Measurements from ENCODE around the gene AADACL4. TPM values are rescaled to one million over a fixed set of nuclear protein-coding genes. Genes with fewer than 3 reads are reported as not detected.
"Not testable (repeated sequence)": the region's sequence is repeated elsewhere in the genome, so short reads cannot be mapped to it uniquely, and the experiment has no call there.

Gene AADACL4
- total RNA-seq, 1 donor from 2014 or later = not detected

GRCh38 chr1:12629985-12630760, 13.7 kb upstream of the AADACL4 start:
- ATAC-seq = no peak

GRCh38 chr1:12630946-12631530, 12.8 kb upstream of the AADACL4 start:
- ATAC-seq = no peak

- ATAC-seq = peak; percentile 26
Measured at GRCh38 chr1:12631571-12631970, 12.3 kb upstream of the AADACL4 start.

GRCh38 chr1:12634156-12634555, 9.7 kb upstream of the AADACL4 start:
- no peak for ATAC-seq

DNA sequence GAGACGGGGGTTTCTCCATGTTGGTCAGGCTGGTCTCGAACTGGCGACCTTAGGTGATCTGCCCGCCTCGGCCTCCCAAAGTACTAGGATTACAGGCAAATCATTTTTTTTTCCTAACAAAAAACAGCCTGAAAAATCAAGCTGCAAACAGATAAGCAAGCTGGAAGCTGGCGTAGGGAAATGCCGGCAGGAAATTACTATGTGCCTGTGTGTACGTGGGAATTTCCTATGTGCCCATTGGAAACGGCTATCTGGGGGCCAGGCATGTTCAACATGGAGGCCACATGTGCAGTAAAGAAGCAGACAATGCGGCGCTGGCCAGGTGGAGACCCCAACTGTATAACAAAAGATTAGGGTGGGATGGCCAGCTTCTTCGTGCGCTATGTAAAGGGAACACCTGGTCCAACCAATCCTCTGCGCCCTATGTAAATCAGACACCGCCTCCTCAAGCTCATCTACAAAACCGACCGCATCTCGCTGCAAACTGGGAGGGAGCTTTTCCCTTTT, 9.1 kb upstream of the AADACL4 start:
- no peak for ATAC-seq

DNA sequence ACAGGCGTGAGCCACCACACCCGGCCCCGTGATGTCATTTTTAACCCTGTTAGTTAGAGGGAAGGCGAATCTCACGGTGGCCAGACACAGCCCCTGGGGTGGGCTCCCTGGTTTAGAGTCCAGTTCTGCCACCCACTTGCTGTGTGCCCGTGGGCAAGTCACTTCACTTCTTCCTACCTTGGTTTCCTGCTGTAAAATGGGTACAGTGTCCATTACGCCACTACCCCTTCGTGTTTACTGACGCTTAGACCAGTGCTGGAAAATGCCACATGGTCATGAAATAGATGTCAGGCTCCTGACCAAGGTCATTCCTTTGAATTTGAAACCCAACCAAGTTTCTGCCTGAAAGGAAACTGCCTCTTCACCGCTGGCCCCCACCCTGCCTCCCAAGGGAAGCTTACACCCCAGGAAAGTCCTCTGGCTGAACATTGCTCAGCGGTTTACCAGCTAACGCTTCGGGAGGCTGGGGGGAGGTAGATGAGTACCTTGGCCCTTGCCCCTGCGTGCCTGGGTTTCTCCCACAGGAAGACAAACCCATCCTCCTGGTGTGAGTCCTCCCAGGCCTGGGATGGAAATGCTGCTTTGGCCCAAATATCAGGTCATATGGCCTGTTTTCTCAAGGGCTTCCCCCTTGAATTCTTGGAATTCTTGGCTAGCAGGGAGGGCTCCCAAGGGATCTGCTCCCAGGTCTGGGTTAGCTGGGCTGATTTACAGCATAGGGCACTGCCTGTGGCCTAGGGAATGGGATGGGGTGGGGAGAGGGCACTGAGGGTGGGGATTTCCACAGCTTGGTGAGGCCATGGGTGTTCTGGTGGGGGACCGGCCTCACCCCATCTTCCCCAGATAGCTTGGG, 7.6 kb upstream of the AADACL4 start:
- ATAC-seq = peak; percentile 23

DNA sequence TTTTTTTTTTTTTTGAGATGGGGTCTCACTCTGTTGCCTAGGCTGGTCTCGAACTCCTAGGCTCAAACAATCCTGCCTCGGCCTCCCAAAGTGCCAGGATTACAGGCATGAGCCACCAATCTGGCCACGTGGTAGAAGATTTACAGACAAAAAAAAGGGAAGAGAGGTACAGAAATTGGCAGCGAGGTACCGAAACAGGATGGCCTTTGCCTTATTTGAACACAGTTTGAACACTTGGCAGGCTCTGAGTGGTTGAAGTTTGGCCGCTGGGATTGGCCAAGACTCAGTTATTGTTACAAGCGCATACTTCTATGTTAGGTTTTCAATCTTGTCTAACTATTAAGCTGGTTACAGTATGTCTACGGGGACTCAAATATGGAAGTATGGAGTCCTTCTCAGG, 6.2 kb upstream of the AADACL4 start:
- no peak for ATAC-seq

DNA sequence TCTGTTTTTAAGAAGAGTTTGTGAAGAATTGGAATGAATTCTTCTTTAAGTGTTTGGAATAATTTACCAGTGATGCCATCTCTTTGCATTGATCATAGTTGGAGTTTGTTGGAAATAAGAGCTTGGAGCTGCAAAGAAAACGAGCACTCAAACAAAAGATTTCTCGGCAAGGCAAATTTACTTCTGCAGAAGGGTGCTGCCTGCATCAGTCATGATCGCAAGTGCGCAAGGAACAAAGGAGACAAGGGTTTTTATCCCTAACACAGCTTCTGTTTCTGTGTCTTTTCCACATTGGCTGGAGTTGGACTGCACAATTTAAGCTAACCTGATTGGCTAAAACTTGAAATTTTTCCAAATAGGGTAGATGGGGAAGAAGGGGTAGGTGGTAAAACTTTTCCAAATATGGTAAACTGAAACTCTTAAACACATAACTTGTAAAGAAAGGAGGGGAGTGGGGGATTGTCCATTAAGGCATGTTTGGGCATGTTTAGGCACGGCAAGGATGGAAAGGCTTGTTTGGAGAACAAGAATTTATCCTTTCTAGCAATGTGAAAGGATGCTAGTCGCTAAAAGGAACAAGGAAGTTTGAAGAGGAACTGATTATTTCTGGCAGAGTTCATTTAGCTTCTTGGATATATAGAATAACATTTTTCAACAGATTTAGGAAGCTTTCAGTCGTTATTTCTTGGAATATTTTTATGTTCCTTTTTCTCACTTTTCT, 3.5 kb upstream of the AADACL4 start:
- no peak for ATAC-seq

DNA sequence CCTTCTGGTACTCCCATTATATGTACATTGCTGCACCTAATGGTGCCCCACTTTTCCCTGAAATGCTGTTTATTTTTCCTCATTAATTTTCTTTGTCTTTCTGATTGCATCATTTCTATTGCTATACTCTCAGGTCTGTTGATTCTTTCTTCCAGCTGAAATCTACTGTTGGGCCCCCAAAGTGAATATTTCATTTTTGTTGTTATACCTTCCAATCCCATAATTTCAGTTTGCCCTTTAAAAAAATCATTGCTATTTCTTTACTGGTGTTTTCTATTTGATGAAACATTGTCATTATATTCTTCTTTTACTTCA, 3.0 kb upstream of the AADACL4 start:
- ATAC-seq = no peak

- no peak for ATAC-seq
Measured at GRCh38 chr1:12643079-12643478, 806 bp upstream of the AADACL4 start.

DNA sequence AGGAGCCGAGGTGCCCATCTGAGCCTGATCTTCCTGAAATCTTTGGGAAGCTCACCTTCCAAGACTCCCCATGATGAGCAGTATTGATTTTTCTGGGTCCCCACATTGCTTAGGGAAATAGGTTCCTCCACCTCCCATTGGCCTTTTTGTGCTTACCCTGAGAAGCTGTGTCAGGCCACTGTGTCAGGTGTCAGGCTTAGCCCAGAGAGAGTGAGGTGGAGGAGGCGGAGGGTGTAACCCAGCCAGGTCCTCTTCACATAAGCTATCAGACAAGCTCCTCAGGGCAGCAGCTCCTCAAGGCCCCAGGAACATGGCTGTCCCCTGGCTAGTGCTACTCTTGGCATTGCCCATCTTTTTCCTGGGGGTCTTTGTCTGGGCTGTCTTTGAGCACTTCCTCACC, 352 bp downstream of the AADACL4 start:
- ATAC-seq = no peak

DNA sequence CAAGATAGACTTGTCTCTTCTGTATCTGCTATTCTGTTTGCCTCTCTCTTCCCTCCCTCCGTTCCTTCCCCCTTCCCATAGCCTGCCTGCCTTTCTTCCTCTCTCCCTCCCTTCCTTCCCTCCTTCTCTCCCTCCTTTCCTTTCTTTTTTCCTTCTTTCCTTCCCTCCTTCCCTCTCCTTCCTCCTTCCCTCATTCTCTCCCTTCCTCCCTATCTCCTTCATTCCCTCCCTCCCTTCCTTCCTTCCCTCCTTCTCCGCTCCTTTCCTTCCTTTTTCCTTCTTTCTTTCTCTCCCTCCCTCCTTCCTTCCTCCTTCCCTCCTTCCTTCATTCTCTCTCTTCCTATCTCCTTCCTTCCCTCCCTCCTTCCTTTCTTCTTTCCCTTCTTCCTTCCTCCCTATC, 944 bp downstream of the AADACL4 start:
- ATAC-seq = no peak

GRCh38 chr1:12645401-12645800, 1.5 kb downstream of the AADACL4 start:
- not testable (repeated sequence) for ATAC-seq

DNA sequence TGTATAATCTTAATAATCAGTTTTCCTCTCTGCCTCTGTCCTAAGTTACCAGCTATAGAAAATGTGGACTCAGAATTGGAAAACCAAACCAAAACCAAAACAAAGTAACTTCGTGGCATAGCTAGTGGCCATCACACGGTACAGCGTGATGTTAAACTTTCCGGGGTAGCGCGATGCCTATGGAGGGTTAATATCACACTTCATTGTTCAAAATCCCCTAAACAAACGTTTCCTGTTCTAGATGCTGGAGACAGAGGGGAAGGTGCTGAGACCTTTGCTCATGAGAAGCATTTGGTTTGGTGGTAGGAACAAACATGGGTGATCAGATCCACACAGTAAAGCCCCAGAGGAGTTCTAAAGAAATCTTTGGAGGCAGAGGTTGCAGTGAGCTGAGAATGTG, 4.9 kb downstream of the AADACL4 start:
- no peak for ATAC-seq

DNA sequence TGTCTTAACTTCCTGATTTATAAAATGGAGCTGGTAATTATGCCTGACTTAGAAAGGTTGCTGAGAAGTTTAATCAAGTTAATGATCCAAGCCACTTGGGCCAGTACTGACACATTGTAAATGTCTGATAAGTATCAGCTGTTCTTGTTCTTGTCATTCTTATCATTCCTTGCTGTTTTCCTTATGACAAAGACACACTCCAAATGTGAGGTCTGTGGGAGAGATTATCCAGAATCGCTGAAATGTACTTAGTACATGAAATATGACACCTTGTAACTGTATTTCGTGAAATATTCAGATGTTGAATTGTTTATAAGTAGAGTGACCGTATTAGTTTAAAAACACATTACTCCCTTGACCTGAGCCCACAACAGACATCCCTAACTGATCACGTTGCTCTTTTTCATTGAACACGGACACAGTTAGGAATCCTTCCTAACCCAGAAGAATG, 6.1 kb downstream of the AADACL4 start:
- no peak for ATAC-seq

- ATAC-seq = no peak
Measured at GRCh38 chr1:12654004-12654567, 10.2 kb downstream of the AADACL4 start.

- no peak for ATAC-seq
Measured at GRCh38 chr1:12654657-12655056, 10.8 kb downstream of the AADACL4 start.

DNA sequence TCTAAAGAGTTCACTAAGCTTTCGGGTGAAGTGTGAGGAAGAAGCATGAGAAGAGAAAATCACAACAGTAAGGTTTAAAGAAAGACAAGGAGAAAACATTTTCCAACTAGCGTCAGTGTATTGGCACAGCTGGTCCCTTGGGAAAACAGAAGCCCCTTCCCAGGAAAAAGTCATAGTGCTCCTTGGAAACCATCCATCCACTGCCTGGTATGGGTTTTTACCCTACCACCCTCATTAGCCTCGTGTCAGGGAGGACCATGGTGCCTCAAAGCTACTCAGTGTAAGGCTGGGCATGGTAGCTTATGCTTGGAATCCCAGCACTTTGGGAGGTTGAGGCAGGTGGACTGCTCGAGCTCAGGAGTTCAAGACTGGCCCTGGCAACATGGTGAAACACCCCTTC, 12.7 kb downstream of the AADACL4 start:
- no peak for ATAC-seq

DNA sequence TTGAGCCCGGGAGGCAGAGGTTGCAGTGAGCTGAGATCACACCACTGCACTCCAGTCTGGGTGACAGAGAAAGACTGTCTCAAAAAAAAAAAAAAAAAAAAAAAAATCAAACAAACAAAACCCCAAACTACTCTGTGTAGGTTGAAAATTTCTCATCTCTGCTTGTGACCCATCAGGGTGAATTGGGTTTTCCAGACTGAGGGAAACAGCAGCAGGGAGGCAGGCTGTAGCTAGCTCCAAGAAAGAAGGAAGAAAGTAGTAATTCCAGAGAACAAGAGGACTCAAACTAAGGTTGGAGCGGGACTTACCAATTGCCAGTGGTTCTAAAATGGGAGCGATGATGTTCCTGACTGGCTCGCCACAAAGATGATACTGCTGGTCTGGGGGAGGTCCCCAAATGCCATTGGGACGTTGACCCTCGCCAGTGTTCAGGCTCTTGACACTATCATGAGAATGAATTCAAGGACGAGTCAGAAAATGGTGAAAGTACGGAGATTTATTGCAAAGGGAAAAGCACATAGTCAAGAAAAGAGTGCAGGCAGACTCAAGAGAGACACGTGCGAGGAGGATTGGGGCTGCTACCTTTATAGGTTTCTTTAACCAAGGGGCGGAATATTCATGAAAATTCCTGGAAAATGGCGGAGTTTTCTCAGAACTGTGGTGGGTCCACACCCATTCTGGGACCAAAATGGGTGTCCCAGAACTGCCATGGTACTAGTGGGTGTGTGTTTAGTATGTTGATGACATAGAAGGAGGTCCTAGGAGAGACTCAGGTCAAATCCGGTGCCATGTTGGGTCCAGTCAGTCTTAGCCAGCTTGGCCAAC, 13.4 kb downstream of the AADACL4 start:
- no peak for ATAC-seq

DNA sequence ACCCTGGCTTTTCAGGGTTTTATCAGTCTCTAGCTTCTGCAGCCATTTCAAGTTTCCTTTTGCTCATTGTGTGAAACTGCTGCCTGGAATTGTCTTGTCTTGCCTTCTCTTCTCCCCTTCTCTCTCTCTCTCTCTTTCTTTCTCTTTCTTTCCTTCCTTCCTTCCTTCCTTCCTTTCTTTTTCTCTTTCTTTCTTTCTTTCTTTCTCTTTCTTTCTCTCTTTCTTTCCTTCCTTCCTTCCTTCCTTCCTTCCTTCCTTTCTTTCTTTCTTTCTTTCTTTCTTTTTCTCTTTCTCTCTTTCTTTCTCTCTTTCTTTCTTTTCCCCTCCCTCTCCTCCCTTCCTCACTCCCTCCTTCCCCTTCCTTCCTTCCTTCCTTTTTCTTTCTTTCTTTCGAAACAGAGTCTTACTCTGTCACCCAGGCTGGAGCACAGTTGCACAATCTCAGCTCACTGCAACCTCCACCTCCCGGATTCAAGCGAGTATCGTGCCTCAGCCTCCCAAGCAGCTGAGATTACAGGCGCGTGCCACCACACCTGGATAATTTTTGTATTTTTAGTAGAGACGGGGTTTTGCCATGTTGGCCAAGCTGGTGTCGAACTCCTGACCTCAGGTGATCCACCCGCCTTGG, 14.1 kb downstream of the AADACL4 start:
- not testable (repeated sequence) for ATAC-seq
